GM18870 (cell line): ENCODE results near the gene ROR2.
A peak's percentile ranks its signal among the peaks of the same experiment; 100 is the strongest.

ENCODE experiments used
- ATAC-seq: cut with Tn5 transposase; IDR thresholded peaks from one replicate; pipeline ENCODE4 v1.9.1; 2021; ENCODE audit warnings: moderate library complexity; ENCODE audit not compliant: unreplicated experiment

The ROR2 gene

GRCh38 chr9:91725651-91726050 lies 224.4 kb downstream of the ROR2 start:
- no peak for ATAC-seq

GRCh38 chr9:91724609-91725505 lies 225.2 kb downstream of the ROR2 start:
- ATAC-seq = no peak

- no peak for ATAC-seq
Observed at GRCh38 chr9:91724068-91724440, 226.0 kb downstream of the ROR2 start.

GRCh38 chr9:91723420-91724067 lies 226.5 kb downstream of the ROR2 start:
- no peak for ATAC-seq

- ATAC-seq = peak; percentile 48
Observed at GRCh38 chr9:91720751-91721705, 229.0 kb downstream of the ROR2 start.

GRCh38 chr9:91720313-91720712 lies 229.7 kb downstream of the ROR2 start:
- ATAC-seq = no peak

GRCh38 chr9:91718071-91718470 lies 232.0 kb downstream of the ROR2 start:
- ATAC-seq = no peak

- ATAC-seq = no peak
Observed at GRCh38 chr9:91716815-91717214, 233.2 kb downstream of the ROR2 start.

- no peak for ATAC-seq
Observed at GRCh38 chr9:91716239-91716638, 233.8 kb downstream of the ROR2 start.

GRCh38 chr9:91714874-91715615 lies 235.0 kb downstream of the ROR2 start:
- ATAC-seq = no peak

- ATAC-seq = no peak
Observed at GRCh38 chr9:91714020-91714806, 235.8 kb downstream of the ROR2 start.

GRCh38 chr9:91712811-91713210 lies 237.2 kb downstream of the ROR2 start:
- ATAC-seq = no peak

- ATAC-seq = peak; percentile 81
Observed at GRCh38 chr9:91711755-91712601, 238.1 kb downstream of the ROR2 start.

GRCh38 chr9:91710158-91710557 lies 239.9 kb downstream of the ROR2 start:
- ATAC-seq = no peak

- no peak for ATAC-seq
Observed at GRCh38 chr9:91705386-91705785, 244.6 kb downstream of the ROR2 start.

- ATAC-seq = no peak
Observed at GRCh38 chr9:91700475-91700874, 249.6 kb downstream of the ROR2 start.

- no peak for ATAC-seq
Observed at GRCh38 chr9:91698266-91698665, 251.8 kb downstream of the ROR2 start.

GRCh38 chr9:91697201-91697600 lies 252.8 kb downstream of the ROR2 start:
- ATAC-seq = no peak
